Nephron progenitor cell (in vitro differentiated cells): ENCODE results near the gene IER2.
"Not testable (repeated sequence)": the region's sequence is repeated elsewhere in the genome, so short reads cannot be mapped to it uniquely, and the experiment has no call there.

Experiments used
- DNase-seq: peaks from one replicate; pipeline ENCODE4 v3.0.0; 2021
- H3K27ac Mint-ChIP-seq: 2 replicates; pipeline ENCODE4 v1.8.0; 2021; ENCODE audit warnings: mild to moderate bottlenecking, moderate library complexity, mixed read lengths
- H3K27me3 Mint-ChIP-seq: 2 replicates; pipeline ENCODE4 v1.8.0; 2021; ENCODE audit warnings: mild to moderate bottlenecking, low read depth, mixed read lengths; ENCODE audit not compliant: poor library complexity
- H3K36me3 Mint-ChIP-seq: 2 replicates; pipeline ENCODE4 v1.8.0; 2021; ENCODE audit warnings: low read depth, mixed read lengths
- H3K4me1 Mint-ChIP-seq: 2 replicates; pipeline ENCODE4 v1.8.0; 2021; ENCODE audit warnings: mixed read lengths
- H3K4me3 Mint-ChIP-seq: 2 replicates; pipeline ENCODE4 v1.8.0; 2021; ENCODE audit warnings: mild to moderate bottlenecking, moderate library complexity, mixed read lengths
- H3K9me3 Mint-ChIP-seq: 2 replicates; pipeline ENCODE4 v1.8.0; 2021; ENCODE audit warnings: mild to moderate bottlenecking, moderate library complexity, mixed read lengths
- CTCF ChIP-seq: fragments of 200-600 bp; sonication (generic); IDR thresholded peaks from 2 replicates; pipeline ENCODE4 v1.5.0; 2021; ENCODE audit warnings: antibody characterized with exemption

The IER2 gene

GRCh38 chr19:13139633-13140311 lies 10.4 kb upstream of the IER2 start:
- Mint-ChIP-seq H3K4me3 (peak overlapping the region; percentile 63), H3K27me3 (no peaks in the 10 kb centered on the region), H3K36me3 (peaks cover 21% of the 10 kb centered on the region), H3K27ac (peak overlapping the region; percentile 86), H3K4me1 (peaks cover 11% of the 10 kb centered on the region), H3K9me3 (no peaks in the 10 kb centered on the region)
- no peak for DNase-seq
- TF ChIP-seq CTCF: no peak

GRCh38 chr19:13146763-13147563 lies 3.2 kb upstream of the IER2 start:
- TF ChIP-seq CTCF: no peak
- Mint-ChIP-seq H3K36me3 (peaks cover 7% of the 10 kb centered on the region), H3K4me3 (peak overlapping the region; percentile 6), H3K9me3 (no peaks in the 10 kb centered on the region), H3K4me1 (peaks cover 18% of the 10 kb centered on the region), H3K27me3 (peaks cover 3% of the 10 kb centered on the region), H3K27ac (no peak overlapping the region)
- no peak for DNase-seq

GRCh38 chr19:13149173-13149627 lies 1.0 kb upstream of the IER2 start:
- H3K27me3 Mint-ChIP-seq: peaks cover 12% of the 10 kb centered on the region
- H3K36me3 Mint-ChIP-seq: peaks cover 11% of the 10 kb centered on the region
- H3K4me3 Mint-ChIP-seq: peak overlapping the region; percentile 83
- not testable (repeated sequence) for H3K9me3 Mint-ChIP-seq, DNase-seq, H3K27ac Mint-ChIP-seq
- H3K4me1 Mint-ChIP-seq: peaks cover 18% of the 10 kb centered on the region

GRCh38 chr19:13149628-13150186 lies 504 bp upstream of the IER2 start:
- Mint-ChIP-seq H3K27me3 (peaks cover 17% of the 10 kb centered on the region), H3K4me1 (peaks cover 18% of the 10 kb centered on the region), H3K4me3 (peak overlapping the region; percentile 96), H3K9me3 (no peaks in the 10 kb centered on the region), H3K36me3 (peaks cover 12% of the 10 kb centered on the region), H3K27ac (no peak overlapping the region)
- TF ChIP-seq CTCF: no peak
- DNase-seq: peak; percentile 63

- peaks cover 18% of the 10 kb centered on the region for H3K27me3 Mint-ChIP-seq
- peak; percentile 33 for DNase-seq
- H3K27ac Mint-ChIP-seq: peak overlapping the region; percentile 99
- H3K9me3 Mint-ChIP-seq: no peaks in the 10 kb centered on the region
- H3K4me3 Mint-ChIP-seq: peak overlapping the region; percentile 96
- H3K4me1 Mint-ChIP-seq: peaks cover 18% of the 10 kb centered on the region
- no peak for TF ChIP-seq CTCF
- peaks cover 12% of the 10 kb centered on the region for H3K36me3 Mint-ChIP-seq
Observed at GRCh38 chr19:13150931-13151604, 857 bp downstream of the IER2 start.
